Measurements from ENCODE around the gene PRR29.

The PRR29 gene

GRCh38 chr17:63955232-63955631 is 42.9 kb upstream of the PRR29 start:
- no peak for TF ChIP-seq CTCF (IDR thresholded peaks at IDR 0.05; ENCODE audit: insufficient read depth, low read length, poor library complexity, severe bottlenecking)
- Histone ChIP-seq H3K36me3 (ENCODE audit: control insufficient read depth, insufficient read depth, low read length) (no peaks in the 10 kb centered on the region), H3K27me3 (replicated peaks; ENCODE audit: control insufficient read depth, insufficient read depth, low read length) (no peaks in the 10 kb centered on the region), H3K4me3 (replicated peaks; ENCODE audit: low read depth, low read length) (no peak overlapping the region)
- DNase-seq (ENCODE audit: extremely low read depth, insufficient read length) = no peak

GRCh38 chr17:63955791-63956190 is 42.4 kb upstream of the PRR29 start:
- Histone ChIP-seq H3K27me3 (replicated peaks; ENCODE audit: control insufficient read depth, insufficient read depth, low read length) (no peaks in the 10 kb centered on the region), H3K4me3 (replicated peaks; ENCODE audit: low read depth, low read length) (no peak overlapping the region), H3K36me3 (ENCODE audit: control insufficient read depth, insufficient read depth, low read length) (no peaks in the 10 kb centered on the region)
- DNase-seq (ENCODE audit: extremely low read depth, insufficient read length) = no peak
- TF ChIP-seq CTCF (IDR thresholded peaks at IDR 0.05; ENCODE audit: insufficient read depth, low read length, poor library complexity, severe bottlenecking) = no peak

GRCh38 chr17:63956296-63956920 is 41.7 kb upstream of the PRR29 start:
- no peak overlapping the region for H3K4me3 ChIP-seq (replicated peaks; ENCODE audit: low read depth, low read length)
- no peak for DNase-seq (ENCODE audit: extremely low read depth, insufficient read length)
- H3K36me3 ChIP-seq (ENCODE audit: control insufficient read depth, insufficient read depth, low read length) = no peaks in the 10 kb centered on the region
- no peaks in the 10 kb centered on the region for H3K27me3 ChIP-seq (replicated peaks; ENCODE audit: control insufficient read depth, insufficient read depth, low read length)
- no peak for TF ChIP-seq CTCF (IDR thresholded peaks at IDR 0.05; ENCODE audit: insufficient read depth, low read length, poor library complexity, severe bottlenecking)

GRCh38 chr17:63960006-63960405 is 38.1 kb upstream of the PRR29 start:
- Histone ChIP-seq H3K4me3 (replicated peaks; ENCODE audit: low read depth, low read length) (no peak overlapping the region), H3K36me3 (ENCODE audit: control insufficient read depth, insufficient read depth, low read length) (no peaks in the 10 kb centered on the region)
- DNase-seq (ENCODE audit: extremely low read depth, insufficient read length) = no peak

GRCh38 chr17:63960430-63960829 is 37.7 kb upstream of the PRR29 start:
- H3K27me3 ChIP-seq (replicated peaks; ENCODE audit: control insufficient read depth, insufficient read depth, low read length) = no peaks in the 10 kb centered on the region
- DNase-seq (ENCODE audit: extremely low read depth, insufficient read length) = no peak
- H3K4me3 ChIP-seq (replicated peaks; ENCODE audit: low read depth, low read length) = no peak overlapping the region
- TF ChIP-seq CTCF (IDR thresholded peaks at IDR 0.05; ENCODE audit: insufficient read depth, low read length, poor library complexity, severe bottlenecking) = no peak
- no peaks in the 10 kb centered on the region for H3K36me3 ChIP-seq (ENCODE audit: control insufficient read depth, insufficient read depth, low read length)

More at GRCh38 chr17:63960006-63960405, 38.1 kb upstream of the PRR29 start:
- no peak for TF ChIP-seq CTCF (IDR thresholded peaks at IDR 0.05; ENCODE audit: insufficient read depth, low read length, poor library complexity, severe bottlenecking)
- no peaks in the 10 kb centered on the region for H3K27me3 ChIP-seq (replicated peaks; ENCODE audit: control insufficient read depth, insufficient read depth, low read length)
